Mucosa of stomach (tissue), 1 donor: ENCODE results near the gene KCTD11.
"Not testable (repeated sequence)": the region's sequence is repeated elsewhere in the genome, so short reads cannot be mapped to it uniquely, and the experiment has no call there.

Source experiments
- H3K27me3 ChIP-seq: one replicate; pipeline ENCODE4 v1.7.0; 2013; ENCODE audit warnings: mild to moderate bottlenecking, low read length; ENCODE audit not compliant: control insufficient read depth, insufficient read depth
- H3K36me3 ChIP-seq: one replicate; pipeline ENCODE4 v1.7.0; 2013; ENCODE audit warnings: low read length; ENCODE audit not compliant: control insufficient read depth, insufficient read depth
- H3K4me1 ChIP-seq: one replicate; pipeline ENCODE4 v1.7.0; 2013; ENCODE audit warnings: mild to moderate bottlenecking, low read length; ENCODE audit not compliant: control insufficient read depth, insufficient read depth
- H3K4me3 ChIP-seq: one replicate; pipeline ENCODE4 v1.7.0; 2013; ENCODE audit warnings: low read length
- H3K9ac ChIP-seq: one replicate; pipeline ENCODE4 v1.7.0; 2013; ENCODE audit warnings: mild to moderate bottlenecking, low read length, moderate library complexity
- H3K9me3 ChIP-seq: one replicate; pipeline ENCODE4 v1.7.0; 2013; ENCODE audit warnings: mild to moderate bottlenecking, low read length, moderate library complexity; ENCODE audit not compliant: control insufficient read depth
- donor health status: Pancreatic carcinoma.

KCTD11 gene

GRCh38 chr17:7354262-7354843, 2.4 kb downstream of the KCTD11 start:
- no peaks in the 10 kb centered on the region for H3K9me3 ChIP-seq
- no peak overlapping the region for H3K4me3 ChIP-seq
- H3K27me3 ChIP-seq = peaks cover 6% of the 10 kb centered on the region
- H3K36me3 ChIP-seq = no peaks in the 10 kb centered on the region
- H3K9ac ChIP-seq = no peak overlapping the region
- H3K4me1 ChIP-seq = peaks cover 52% of the 10 kb centered on the region

- Histone ChIP-seq H3K4me1 (peaks cover 48% of the 10 kb centered on the region), H3K9me3 (no peaks in the 10 kb centered on the region), H3K9ac (peak within 1 kb of the TSS; percentile 23), H3K4me3 (no peak within 1 kb of the TSS), H3K36me3 (no peaks in the 10 kb centered on the region), H3K27me3 (peaks cover 6% of the 10 kb centered on the region)
Measured at GRCh38 chr17:7355053-7355452, 3.1 kb downstream of the KCTD11 start, which contains the start of gene TMEM95. Gene TMEM95, plus strand, starts transcription at chr17:7355156. Its CDS starts 49 bp downstream, at chr17:7355205.

GRCh38 chr17:7355573-7355972, 3.6 kb downstream of the KCTD11 start:
- Histone ChIP-seq H3K4me3 (no peak overlapping the region), H3K9me3 (no peaks in the 10 kb centered on the region), H3K9ac (no peak overlapping the region), H3K36me3 (no peaks in the 10 kb centered on the region), H3K4me1 (peaks cover 48% of the 10 kb centered on the region), H3K27me3 (peaks cover 6% of the 10 kb centered on the region)

- H3K4me3 ChIP-seq = no peak overlapping the region
- peak overlapping the region; percentile 23 for H3K9ac ChIP-seq
- H3K9me3 ChIP-seq = no peaks in the 10 kb centered on the region
- H3K27me3 ChIP-seq = peaks cover 6% of the 10 kb centered on the region
- H3K4me1 ChIP-seq = peaks cover 44% of the 10 kb centered on the region
- no peaks in the 10 kb centered on the region for H3K36me3 ChIP-seq
Measured at GRCh38 chr17:7356072-7356549, 4.1 kb downstream of the KCTD11 start.

- peaks cover 41% of the 10 kb centered on the region for H3K4me1 ChIP-seq
- H3K4me3 ChIP-seq = no peak overlapping the region
- no peaks in the 10 kb centered on the region for H3K9me3 ChIP-seq
- no peaks in the 10 kb centered on the region for H3K36me3 ChIP-seq
- peaks cover 6% of the 10 kb centered on the region for H3K27me3 ChIP-seq
- H3K9ac ChIP-seq = no peak overlapping the region
Measured at GRCh38 chr17:7356756-7357155, 4.8 kb downstream of the KCTD11 start.

- Histone ChIP-seq H3K27me3 (peaks cover 8% of the 10 kb centered on the region), H3K4me3 (no peak overlapping the region), H3K9me3 (no peaks in the 10 kb centered on the region)
Measured at GRCh38 chr17:7357381-7357780, 5.4 kb downstream of the KCTD11 start.

GRCh38 chr17:7361906-7362305, 9.9 kb downstream of the KCTD11 start:
- Histone ChIP-seq H3K9ac (no peak overlapping the region), H3K4me1 (no peaks in the 10 kb centered on the region), H3K27me3 (peaks cover 3% of the 10 kb centered on the region), H3K36me3 (no peaks in the 10 kb centered on the region), H3K9me3 (no peaks in the 10 kb centered on the region), H3K4me3 (no peak overlapping the region)

More at GRCh38 chr17:7357381-7357780, 5.4 kb downstream of the KCTD11 start:
- Histone ChIP-seq H3K36me3 (no peaks in the 10 kb centered on the region), H3K4me1 (peaks cover 40% of the 10 kb centered on the region), H3K9ac (no peak overlapping the region)

- Histone ChIP-seq H3K9ac (no peak overlapping the region), H3K4me1 (no peaks in the 10 kb centered on the region), H3K27me3 (peaks cover 3% of the 10 kb centered on the region), H3K4me3 (no peak overlapping the region), H3K9me3 (no peaks in the 10 kb centered on the region), H3K36me3 (no peaks in the 10 kb centered on the region)
Measured at GRCh38 chr17:7363311-7363710, 11.3 kb downstream of the KCTD11 start.

GRCh38 chr17:7365963-7366362, 14.0 kb downstream of the KCTD11 start:
- not testable (repeated sequence) for H3K4me1 ChIP-seq, H3K9ac ChIP-seq, H3K36me3 ChIP-seq, H3K9me3 ChIP-seq, H3K27me3 ChIP-seq, H3K4me3 ChIP-seq

- H3K4me3 ChIP-seq = no peak overlapping the region
- no peaks in the 10 kb centered on the region for H3K4me1 ChIP-seq
- no peak overlapping the region for H3K9ac ChIP-seq
- no peaks in the 10 kb centered on the region for H3K9me3 ChIP-seq
- H3K36me3 ChIP-seq = no peaks in the 10 kb centered on the region
- H3K27me3 ChIP-seq = peaks cover 7% of the 10 kb centered on the region
Measured at GRCh38 chr17:7367083-7367482, 15.1 kb downstream of the KCTD11 start.

- Histone ChIP-seq H3K4me3 (no peak overlapping the region), H3K27me3 (peaks cover 6% of the 10 kb centered on the region), H3K9ac (no peak overlapping the region), H3K4me1 (no peaks in the 10 kb centered on the region), H3K36me3 (no peaks in the 10 kb centered on the region), H3K9me3 (no peaks in the 10 kb centered on the region)
Measured at GRCh38 chr17:7367918-7368598, 16.1 kb downstream of the KCTD11 start.

GRCh38 chr17:7368599-7368994, 16.6 kb downstream of the KCTD11 start:
- not testable (repeated sequence) for H3K9me3 ChIP-seq, H3K36me3 ChIP-seq, H3K4me3 ChIP-seq, H3K27me3 ChIP-seq, H3K4me1 ChIP-seq, H3K9ac ChIP-seq
